HepG2 (cell line): ENCODE results near the gene INF2. TPM values are rescaled to one million over a fixed set of nuclear protein-coding genes. Genes with fewer than 3 reads are reported as not detected.

Source experiments
- ARID2 ChIP-seq: sonication (generic); formaldehyde crosslinking; IDR thresholded peaks from 2 replicates; pipeline ENCODE4 v1.8.1; 2022; ENCODE audit warnings: mild to moderate bottlenecking, missing genetic modification reagents, borderline replicate concordance
- ASH2L ChIP-seq: fragments of 300-600, 200-600 bp; sonication (generic); IDR thresholded peaks from 2 replicates; pipeline ENCODE4 v1.7.0; 2017; ENCODE audit warnings: low read depth, mild to moderate bottlenecking, moderate library complexity, mixed read lengths, low read length; ENCODE audit not compliant: insufficient read length
- FLYWCH1 ChIP-seq: sonication (generic); formaldehyde crosslinking; IDR thresholded peaks from 2 replicates; pipeline ENCODE4 v1.8.1; 2023; ENCODE audit warnings: mild to moderate bottlenecking, missing genetic modification reagents
- FOXK2 ChIP-seq: fragments of 450-650 bp; IDR thresholded peaks from 2 replicates; pipeline ENCODE4 v1.6.1; 2016
- NFKB2 ChIP-seq: sonication (generic); formaldehyde crosslinking; IDR thresholded peaks from 2 replicates; pipeline ENCODE4 v1.4.0; 2020; ENCODE audit warnings: missing genetic modification reagents, borderline replicate concordance
- RFX1 ChIP-seq: fragments of 450-650 bp; IDR thresholded peaks from 2 replicates; pipeline ENCODE4 v1.6.1; 2017
- RORA ChIP-seq: sonication (generic); formaldehyde crosslinking; IDR thresholded peaks from 2 replicates; pipeline ENCODE4 v1.5.0; 2020; ENCODE audit warnings: mild to moderate bottlenecking, missing genetic modification reagents, moderate library complexity
- ZNF256 ChIP-seq: sonication (generic); formaldehyde crosslinking; conservative IDR thresholded peaks from 2 replicates; pipeline ENCODE4 v1.4.0; 2020; ENCODE audit warnings: missing genetic modification reagents
- ZNF564 ChIP-seq: sonication (generic); formaldehyde crosslinking; IDR thresholded peaks from 2 replicates; pipeline ENCODE4 v1.8.1; 2023; ENCODE audit warnings: mild to moderate bottlenecking, missing genetic modification reagents
- polyA plus RNA-seq, 8 experiments: library from polyadenylated mRNA; depleted of rRNA in 3 of 8; stranded (reverse) in 7 of 8; unstranded in 1 of 8; fragments of >200 nt; fragmentation: Illumina TruSeq in 4 of 8; extraction: Trizol in 4 of 8; gene quantifications; 2 replicates each; pipeline versions ENCODE4 v1.2.1 to v1.2.3, GENCODE V29; 2011 to 2016; ENCODE audit warnings: low read depth in 4 of 8, missing spikeins in 1 of 8, mixed read lengths in 1 of 8; ENCODE audit not compliant: insufficient read depth in 1 of 8
- total RNA-seq, 5 experiments: library from RNA; depleted of rRNA; stranded (reverse); fragments of >200 nt; fragmentation: Illumina TruSeq; extraction: Trizol; gene quantifications; 2 replicates each; pipeline ENCODE4 v1.2.3, GENCODE V29; 2016; ENCODE audit warnings: low read depth in 1 of 5
- TF ChIP-seq, protein P1 (sequence below): IDR thresholded peaks from 2 replicates; pipeline ENCODE4 v1.6.1; 2016; ENCODE audit warnings: low read depth, missing genetic modification reagents, missing compliant biosample characterization
- TF ChIP-seq, protein P2 (sequence below): sonication (generic); formaldehyde crosslinking; IDR thresholded peaks from 2 replicates; pipeline ENCODE4 v1.9.0; 2021; ENCODE audit warnings: missing genetic modification reagents, mild to moderate bottlenecking, borderline replicate concordance
- TF ChIP-seq, protein P3 (sequence below): sonication (generic); formaldehyde crosslinking; IDR thresholded peaks from 2 replicates; pipeline ENCODE4 v1.8.1; 2022; ENCODE audit warnings: low read depth, mild to moderate bottlenecking, missing genetic modification reagents

INF2 gene
- total and polyA plus RNA-seq, 2 of the 13 experiments (the other 11 are each of a cell fraction or from before 2014, with no cell fraction given) = 16.4 to 26.4 TPM

DNA sequence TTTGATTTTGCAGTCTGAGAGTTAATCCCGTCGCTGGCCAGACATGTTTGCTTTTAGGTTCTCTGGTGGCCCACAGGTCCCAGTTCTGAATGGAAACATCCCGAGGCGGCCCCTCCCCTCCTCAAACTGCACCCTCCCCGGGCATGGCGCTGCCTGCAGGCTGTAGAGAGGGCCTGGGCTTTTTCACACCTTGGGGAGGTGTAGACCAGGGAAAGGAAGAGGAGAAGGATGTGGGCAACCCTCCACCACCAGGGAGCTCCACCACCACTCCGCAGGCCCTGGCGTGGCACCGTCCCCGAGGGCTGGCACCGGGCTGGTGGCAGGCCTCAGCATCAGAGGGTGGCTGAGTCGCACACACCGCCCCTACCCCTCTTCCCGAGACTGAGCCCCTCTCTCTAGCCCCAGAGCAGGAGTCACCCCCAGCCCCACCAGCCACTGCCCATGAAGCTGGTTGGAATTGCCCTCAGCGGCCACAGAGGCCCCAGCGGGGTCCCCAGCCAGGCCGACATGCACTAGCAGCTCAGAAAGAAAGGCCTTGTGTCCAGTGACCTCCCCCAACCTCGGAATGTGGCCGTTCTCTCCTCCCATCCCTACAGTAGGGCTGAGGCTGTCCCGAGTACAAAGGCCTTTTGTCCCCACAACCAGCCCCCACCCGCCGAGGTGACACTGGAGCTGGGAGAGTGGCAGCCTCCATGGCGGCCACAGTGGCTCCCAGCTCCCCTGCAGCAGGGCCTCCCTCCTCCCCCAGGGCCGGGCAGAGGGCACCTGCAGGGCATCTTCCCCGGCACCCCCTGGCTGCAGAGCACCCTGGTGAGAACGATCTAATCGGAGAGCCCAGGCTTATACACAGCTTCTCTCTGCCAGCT lies 23.5 kb upstream of the INF2 start (continued):
- TF ChIP-seq ASH2L = peak; percentile 93
- no peak for TF ChIP-seq FOXK2
- TF ChIP-seq FLYWCH1 = no peak
- TF ChIP-seq ZNF564 (CRISPR knock-in tag) = no peak; the same call in 1 of the 2 replicates
- no peak for TF ChIP-seq ZNF256 (CRISPR knock-in tag)
- TF ChIP-seq ARID2 (CRISPR knock-in tag) = no peak
- no peak for TF ChIP-seq RORA (CRISPR knock-in tag)
- TF ChIP-seq, protein P1, sequence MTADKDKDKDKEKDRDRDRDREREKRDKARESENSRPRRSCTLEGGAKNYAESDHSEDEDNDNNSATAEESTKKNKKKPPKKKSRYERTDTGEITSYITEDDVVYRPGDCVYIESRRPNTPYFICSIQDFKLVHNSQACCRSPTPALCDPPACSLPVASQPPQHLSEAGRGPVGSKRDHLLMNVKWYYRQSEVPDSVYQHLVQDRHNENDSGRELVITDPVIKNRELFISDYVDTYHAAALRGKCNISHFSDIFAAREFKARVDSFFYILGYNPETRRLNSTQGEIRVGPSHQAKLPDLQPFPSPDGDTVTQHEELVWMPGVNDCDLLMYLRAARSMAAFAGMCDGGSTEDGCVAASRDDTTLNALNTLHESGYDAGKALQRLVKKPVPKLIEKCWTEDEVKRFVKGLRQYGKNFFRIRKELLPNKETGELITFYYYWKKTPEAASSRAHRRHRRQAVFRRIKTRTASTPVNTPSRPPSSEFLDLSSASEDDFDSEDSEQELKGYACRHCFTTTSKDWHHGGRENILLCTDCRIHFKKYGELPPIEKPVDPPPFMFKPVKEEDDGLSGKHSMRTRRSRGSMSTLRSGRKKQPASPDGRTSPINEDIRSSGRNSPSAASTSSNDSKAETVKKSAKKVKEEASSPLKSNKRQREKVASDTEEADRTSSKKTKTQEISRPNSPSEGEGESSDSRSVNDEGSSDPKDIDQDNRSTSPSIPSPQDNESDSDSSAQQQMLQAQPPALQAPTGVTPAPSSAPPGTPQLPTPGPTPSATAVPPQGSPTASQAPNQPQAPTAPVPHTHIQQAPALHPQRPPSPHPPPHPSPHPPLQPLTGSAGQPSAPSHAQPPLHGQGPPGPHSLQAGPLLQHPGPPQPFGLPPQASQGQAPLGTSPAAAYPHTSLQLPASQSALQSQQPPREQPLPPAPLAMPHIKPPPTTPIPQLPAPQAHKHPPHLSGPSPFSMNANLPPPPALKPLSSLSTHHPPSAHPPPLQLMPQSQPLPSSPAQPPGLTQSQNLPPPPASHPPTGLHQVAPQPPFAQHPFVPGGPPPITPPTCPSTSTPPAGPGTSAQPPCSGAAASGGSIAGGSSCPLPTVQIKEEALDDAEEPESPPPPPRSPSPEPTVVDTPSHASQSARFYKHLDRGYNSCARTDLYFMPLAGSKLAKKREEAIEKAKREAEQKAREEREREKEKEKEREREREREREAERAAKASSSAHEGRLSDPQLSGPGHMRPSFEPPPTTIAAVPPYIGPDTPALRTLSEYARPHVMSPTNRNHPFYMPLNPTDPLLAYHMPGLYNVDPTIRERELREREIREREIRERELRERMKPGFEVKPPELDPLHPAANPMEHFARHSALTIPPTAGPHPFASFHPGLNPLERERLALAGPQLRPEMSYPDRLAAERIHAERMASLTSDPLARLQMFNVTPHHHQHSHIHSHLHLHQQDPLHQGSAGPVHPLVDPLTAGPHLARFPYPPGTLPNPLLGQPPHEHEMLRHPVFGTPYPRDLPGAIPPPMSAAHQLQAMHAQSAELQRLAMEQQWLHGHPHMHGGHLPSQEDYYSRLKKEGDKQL (CRISPR knock-in tag) = no peak; the same call in 1 of the 2 replicates
- TF ChIP-seq, protein P2, sequence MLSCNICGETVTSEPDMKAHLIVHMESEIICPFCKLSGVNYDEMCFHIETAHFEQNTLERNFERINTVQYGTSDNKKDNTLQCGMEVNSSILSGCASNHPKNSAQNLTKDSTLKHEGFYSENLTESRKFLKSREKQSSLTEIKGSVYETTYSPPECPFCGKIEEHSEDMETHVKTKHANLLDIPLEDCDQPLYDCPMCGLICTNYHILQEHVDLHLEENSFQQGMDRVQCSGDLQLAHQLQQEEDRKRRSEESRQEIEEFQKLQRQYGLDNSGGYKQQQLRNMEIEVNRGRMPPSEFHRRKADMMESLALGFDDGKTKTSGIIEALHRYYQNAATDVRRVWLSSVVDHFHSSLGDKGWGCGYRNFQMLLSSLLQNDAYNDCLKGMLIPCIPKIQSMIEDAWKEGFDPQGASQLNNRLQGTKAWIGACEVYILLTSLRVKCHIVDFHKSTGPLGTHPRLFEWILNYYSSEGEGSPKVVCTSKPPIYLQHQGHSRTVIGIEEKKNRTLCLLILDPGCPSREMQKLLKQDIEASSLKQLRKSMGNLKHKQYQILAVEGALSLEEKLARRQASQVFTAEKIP = no peak
- TF ChIP-seq NFKB2 (CRISPR knock-in tag) = no peak
- TF ChIP-seq RFX1 = no peak
- TF ChIP-seq, protein P3, sequence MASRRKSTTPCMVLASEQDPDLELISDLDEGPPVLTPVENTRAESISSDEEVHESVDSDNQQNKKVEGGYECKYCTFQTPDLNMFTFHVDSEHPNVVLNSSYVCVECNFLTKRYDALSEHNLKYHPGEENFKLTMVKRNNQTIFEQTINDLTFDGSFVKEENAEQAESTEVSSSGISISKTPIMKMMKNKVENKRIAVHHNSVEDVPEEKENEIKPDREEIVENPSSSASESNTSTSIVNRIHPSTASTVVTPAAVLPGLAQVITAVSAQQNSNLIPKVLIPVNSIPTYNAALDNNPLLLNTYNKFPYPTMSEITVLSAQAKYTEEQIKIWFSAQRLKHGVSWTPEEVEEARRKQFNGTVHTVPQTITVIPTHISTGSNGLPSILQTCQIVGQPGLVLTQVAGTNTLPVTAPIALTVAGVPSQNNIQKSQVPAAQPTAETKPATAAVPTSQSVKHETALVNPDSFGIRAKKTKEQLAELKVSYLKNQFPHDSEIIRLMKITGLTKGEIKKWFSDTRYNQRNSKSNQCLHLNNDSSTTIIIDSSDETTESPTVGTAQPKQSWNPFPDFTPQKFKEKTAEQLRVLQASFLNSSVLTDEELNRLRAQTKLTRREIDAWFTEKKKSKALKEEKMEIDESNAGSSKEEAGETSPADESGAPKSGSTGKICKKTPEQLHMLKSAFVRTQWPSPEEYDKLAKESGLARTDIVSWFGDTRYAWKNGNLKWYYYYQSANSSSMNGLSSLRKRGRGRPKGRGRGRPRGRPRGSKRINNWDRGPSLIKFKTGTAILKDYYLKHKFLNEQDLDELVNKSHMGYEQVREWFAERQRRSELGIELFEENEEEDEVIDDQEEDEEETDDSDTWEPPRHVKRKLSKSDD = no peak
